Loucy (cell line): Measurements from ENCODE around the gene DNALI1.

ENCODE experiments used
- H2AFZ ChIP-seq: fragments of 200-600 bp; sonication (generic); 2 replicates; pipeline ENCODE4 v1.6.0; 2016; ENCODE audit warnings: antibody characterized with exemption, mild to moderate bottlenecking, low read length, moderate library complexity
- H3F3A ChIP-seq: fragments of 200-600 bp; 2 replicates; pipeline ENCODE4 v1.6.0; 2016; ENCODE audit warnings: antibody characterized with exemption, low read depth, mild to moderate bottlenecking
- H3K27me3 ChIP-seq: fragments of 200-600 bp; sonication (generic); 2 replicates; pipeline ENCODE4 v1.6.1; 2014; ENCODE audit warnings: low read length, mild to moderate bottlenecking; ENCODE audit not compliant: insufficient read depth, poor library complexity, severe bottlenecking
- H3K36me3 ChIP-seq: fragments of 200-600 bp; sonication (generic); 2 replicates; pipeline ENCODE4 v1.6.1; 2016; ENCODE audit warnings: low read length; ENCODE audit not compliant: insufficient read depth
- H3K4me1 ChIP-seq: fragments of 200-600 bp; sonication (generic); 2 replicates; pipeline ENCODE4 v1.5.1; 2014; ENCODE audit warnings: low read length, mild to moderate bottlenecking; ENCODE audit not compliant: insufficient read depth, poor library complexity, severe bottlenecking
- H3K4me2 ChIP-seq: fragments of 200-600 bp; sonication (generic); 2 replicates; pipeline ENCODE4 v1.6.0; 2014; ENCODE audit warnings: antibody characterized with exemption, low read length, low read depth, mild to moderate bottlenecking; ENCODE audit not compliant: poor library complexity, severe bottlenecking
- H3K4me3 ChIP-seq: fragments of 200-600 bp; sonication (generic); 2 replicates; pipeline ENCODE4 v1.5.1; 2014; ENCODE audit warnings: low read length, mild to moderate bottlenecking, mixed read lengths; ENCODE audit not compliant: poor library complexity, severe bottlenecking
- H3K79me2 ChIP-seq: fragments of 200-600 bp; sonication (generic); 2 replicates; pipeline ENCODE4 v1.6.1; 2014; ENCODE audit warnings: low read length; ENCODE audit not compliant: insufficient read depth
- H3K9ac ChIP-seq: fragments of 200-600 bp; sonication (generic); 2 replicates; pipeline ENCODE4 v1.6.0; 2014; ENCODE audit warnings: mild to moderate bottlenecking, low read depth, low read length, moderate library complexity; ENCODE audit not compliant: poor library complexity, severe bottlenecking
- H3K9me2 ChIP-seq: fragments of 200-600 bp; sonication (generic); replicated peaks from 2 replicates; pipeline ENCODE4 v1.6.1; 2016; ENCODE audit warnings: low read depth, low read length, mixed read lengths
- H3K9me3 ChIP-seq: fragments of 200-600 bp; sonication (generic); 2 replicates; pipeline ENCODE4 v1.6.1; 2014; ENCODE audit warnings: mild to moderate bottlenecking, antibody characterized with exemption, low read length, low read depth; ENCODE audit not compliant: insufficient read depth
- H4K20me1 ChIP-seq: fragments of 200-600 bp; sonication (generic); 2 replicates; pipeline ENCODE4 v1.6.0; 2014; ENCODE audit warnings: antibody characterized with exemption, low read length, mild to moderate bottlenecking; ENCODE audit not compliant: insufficient read depth, poor library complexity, severe bottlenecking
- CTCF ChIP-seq: fragments of 200-600 bp; sonication (generic); conservative IDR thresholded peaks from 2 replicates; pipeline ENCODE4 v1.5.1; 2014; ENCODE audit warnings: mild to moderate bottlenecking, antibody characterized with exemption, low read length
- EZH2phosphoT487 ChIP-seq: fragments of 200-600 bp; IDR thresholded peaks from 2 replicates; pipeline ENCODE4 v1.6.1; 2018; ENCODE audit warnings: antibody characterized with exemption, mild to moderate bottlenecking, moderate library complexity, borderline replicate concordance

Gene DNALI1

GRCh38 chr1:37561133-37562132 lies 4.7 kb downstream of the DNALI1 start:
- no peaks in the 10 kb centered on the region for H3F3A ChIP-seq
- no peak overlapping the region for H3K4me3 ChIP-seq
- H3K36me3 ChIP-seq, result peaks cover 18% of the 10 kb centered on the region; the same call in 1 of the 2 replicates

DNA sequence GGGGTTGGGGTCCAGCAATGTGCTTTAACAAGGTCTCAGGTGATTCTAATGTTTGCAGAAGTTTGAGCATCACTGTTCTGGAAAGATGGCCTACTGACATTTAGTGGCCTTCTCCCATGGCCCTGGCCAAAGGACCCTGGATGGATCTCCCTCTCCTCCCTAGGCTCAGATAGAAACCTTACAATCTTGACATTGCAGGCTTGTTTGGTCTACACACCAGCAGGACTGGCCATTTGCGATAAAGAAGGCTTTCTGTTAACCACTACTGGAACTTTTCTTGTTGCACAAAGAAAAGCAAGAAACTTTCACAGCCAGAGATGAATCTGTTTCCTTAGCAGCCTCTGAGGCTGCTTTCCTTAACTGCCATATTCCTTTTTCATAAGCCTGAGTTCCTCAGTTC lies 6.2 kb downstream of the DNALI1 start:
- Histone ChIP-seq H3F3A (no peaks in the 10 kb centered on the region), H3K36me3 (peaks cover 34% of the 10 kb centered on the region; the same call in 1 of the 2 replicates), H3K9me3 (no peaks in the 10 kb centered on the region), H3K4me1 (no peaks in the 10 kb centered on the region), H3K4me2 (no peak overlapping the region), H3K79me2 (no peaks in the 10 kb centered on the region), H3K4me3 (no peak overlapping the region), H3K9me2 (no peaks in the 10 kb centered on the region), H3K27me3 (no peaks in the 10 kb centered on the region), H4K20me1 (no peaks in the 10 kb centered on the region), H3K9ac (no peak overlapping the region), H2AFZ (no peak overlapping the region)
- no peak for TF ChIP-seq CTCF
- no peak for TF ChIP-seq EZH2phosphoT487

More at GRCh38 chr1:37561133-37562132, 4.7 kb downstream of the DNALI1 start:
- Histone ChIP-seq H4K20me1 (no peaks in the 10 kb centered on the region), H3K4me1 (no peaks in the 10 kb centered on the region), H2AFZ (no peak overlapping the region), H3K9me2 (no peaks in the 10 kb centered on the region), H3K79me2 (no peaks in the 10 kb centered on the region), H3K27me3 (peaks cover 4% of the 10 kb centered on the region), H3K9me3 (no peaks in the 10 kb centered on the region), H3K4me2 (no peak overlapping the region), H3K9ac (no peak overlapping the region)
- TF ChIP-seq EZH2phosphoT487 (no peak), CTCF (peak; percentile 85)

GRCh38 chr1:37564892-37565291 lies 8.2 kb downstream of the DNALI1 start:
- TF ChIP-seq CTCF (no peak), EZH2phosphoT487 (no peak)
- H3F3A ChIP-seq, result no peaks in the 10 kb centered on the region

More at GRCh38 chr1:37564892-37565291, 8.2 kb downstream of the DNALI1 start:
- H3K4me2 ChIP-seq, result no peak overlapping the region
- H3K79me2 ChIP-seq, result no peaks in the 10 kb centered on the region
- no peaks in the 10 kb centered on the region for H3K9me3 ChIP-seq
- H3K9ac ChIP-seq, result no peak overlapping the region
- H3K36me3 ChIP-seq, result peaks cover 53% of the 10 kb centered on the region; the same call in 1 of the 2 replicates
- no peaks in the 10 kb centered on the region for H3K4me1 ChIP-seq
- H3K4me3 ChIP-seq, result no peak overlapping the region
- no peaks in the 10 kb centered on the region for H3K9me2 ChIP-seq
- H2AFZ ChIP-seq, result no peak overlapping the region
- no peaks in the 10 kb centered on the region for H4K20me1 ChIP-seq
- H3K27me3 ChIP-seq, result no peaks in the 10 kb centered on the region
